ENCODE data around the gene BZW2.

- TF ChIP-seq EZH2 (IDR thresholded peaks at IDR 0.05; ENCODE audit: insufficient read depth, poor library complexity, severe bottlenecking) (no peak), EZH2phosphoT487 (IDR thresholded peaks at IDR 0.05; ENCODE audit: insufficient read depth, low read depth) (no peak)
These were observed 19.6 kb upstream of the BZW2 start for GRCh38 chr7:16626388-16626787.
